ENCODE measurements around the gene EPHA5.

GRCh38 chr4:65457011-65457410 is 213.3 kb downstream of the EPHA5 start:
- TF ChIP-seq, protein P1, sequence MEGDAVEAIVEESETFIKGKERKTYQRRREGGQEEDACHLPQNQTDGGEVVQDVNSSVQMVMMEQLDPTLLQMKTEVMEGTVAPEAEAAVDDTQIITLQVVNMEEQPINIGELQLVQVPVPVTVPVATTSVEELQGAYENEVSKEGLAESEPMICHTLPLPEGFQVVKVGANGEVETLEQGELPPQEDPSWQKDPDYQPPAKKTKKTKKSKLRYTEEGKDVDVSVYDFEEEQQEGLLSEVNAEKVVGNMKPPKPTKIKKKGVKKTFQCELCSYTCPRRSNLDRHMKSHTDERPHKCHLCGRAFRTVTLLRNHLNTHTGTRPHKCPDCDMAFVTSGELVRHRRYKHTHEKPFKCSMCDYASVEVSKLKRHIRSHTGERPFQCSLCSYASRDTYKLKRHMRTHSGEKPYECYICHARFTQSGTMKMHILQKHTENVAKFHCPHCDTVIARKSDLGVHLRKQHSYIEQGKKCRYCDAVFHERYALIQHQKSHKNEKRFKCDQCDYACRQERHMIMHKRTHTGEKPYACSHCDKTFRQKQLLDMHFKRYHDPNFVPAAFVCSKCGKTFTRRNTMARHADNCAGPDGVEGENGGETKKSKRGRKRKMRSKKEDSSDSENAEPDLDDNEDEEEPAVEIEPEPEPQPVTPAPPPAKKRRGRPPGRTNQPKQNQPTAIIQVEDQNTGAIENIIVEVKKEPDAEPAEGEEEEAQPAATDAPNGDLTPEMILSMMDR (conservative IDR thresholded peaks at IDR 0.05), result no peak
- TF ChIP-seq EZH2 (IDR thresholded peaks at IDR 0.05; ENCODE audit: low read depth), result no peak

Measured in PC-9 (cell line).